Psoas muscle (tissue), 8 donors: ENCODE measurements around the gene TRAPPC4. TPM values are rescaled to one million over a fixed set of nuclear protein-coding genes. Genes with fewer than 3 reads are reported as not detected.
A peak's percentile ranks its signal among the peaks of the same experiment; 100 is the strongest.
"Not testable (repeated sequence)": the region's sequence is repeated elsewhere in the genome, so short reads cannot be mapped to it uniquely, and the experiment has no call there.

Source experiments
- ATAC-seq, 4 donors: fragments of 200-7000 bp; cut with Tn5 transposase; one replicate each; pipeline ENCODE4 v1.9.1; 2020; ENCODE audit warnings: moderate library complexity in 3 of 4, mild to moderate bottlenecking in 2 of 4
- DNase-seq, 2 donors: peaks; one replicate each; pipeline ENCODE4 v3.0.0-alpha.2; 2020
- H3K27ac ChIP-seq: fragments of 200-600 bp; one replicate; pipeline ENCODE4 v1.8.0; 2022
- H3K27me3 ChIP-seq, 3 donors: fragments of 200-600 bp in 1 of 3; one replicate each; pipeline versions ENCODE4 v1.6.1 to v1.8.0; 2013 to 2022; ENCODE audit warnings: low read length in 2 of 3, mild to moderate bottlenecking in 2 of 3, moderate library complexity in 1 of 3; ENCODE audit not compliant: insufficient read depth in 3 of 3
- H3K36me3 ChIP-seq, 2 donors: fragments of 200-600 bp in 1 of 2; one replicate each; pipeline versions ENCODE4 v1.6.1 to v1.8.0; 2013 to 2022; ENCODE audit warnings: low read depth in 1 of 2, mild to moderate bottlenecking in 1 of 2, moderate library complexity in 1 of 2; ENCODE audit not compliant: insufficient read depth in 1 of 2
- H3K4me1 ChIP-seq: fragments of 200-600 bp; one replicate; pipeline ENCODE4 v1.8.0; 2022
- H3K4me3 ChIP-seq: fragments of 200-600 bp; one replicate; pipeline ENCODE4 v1.8.0; 2022; ENCODE audit warnings: mild to moderate bottlenecking
- H3K9me3 ChIP-seq: fragments of 200-600 bp; one replicate; pipeline ENCODE4 v1.8.0; 2022
- WGBS, 3 donors: extraction: QIAGEN DNeasy Blood & Tissue Kit; methylation state at CpG; one replicate each; pipeline versions ENCODE4 v1.1.6 to v1.1.7; 2013; 5-methylcytosine and 5-hydroxymethylcytosine counted together
- intact Hi-C, 2 donors: fragments of 100-400 bp; cut with DNase I; formaldehyde crosslinking; loops; one replicate each; pipeline versions ENCODE4 v1.11.0 to v1.14.2; 2022
- polyA plus RNA-seq, 3 donors: library from polyadenylated mRNA; stranded (reverse); fragments of 200-250 nt; gene quantifications; one replicate each; pipeline ENCODE4 v1.2.3, GENCODE V29; 2013
- total RNA-seq, 4 donors: library from RNA; stranded (reverse); fragmentation: NEBNext Ultra II Directional in 2 of 4; extraction: Animal tissue kit (Norgen Biotek cat#: 25700) in 2 of 4; gene quantifications; one replicate each; pipeline versions ENCODE4 v1.2.1 to v1.2.4, GENCODE V29; 2021 to 2023
- TF ChIP-seq, protein P1 (sequence below): fragments of 200-600 bp; IDR thresholded peaks from one replicate; pipeline ENCODE4 v1.8.0; 2022; ENCODE audit warnings: antibody characterized with exemption
- donor health status: healthy with polysubstance abuse.
- donor health status: DM: no; HTN: no; CAD: no; lungs with moderate emphysema.
- donor health status: Bipolar disorder and iron deficiency.
- donor health status: healthy.
- donor health status: DM: yes; HTN: yes; CAD: no.
- donor health status: DM: no; HTN: no; CAD: no.
- donor health status: DM: no; HTN: no; CAD: no.
- donor health status: DM: yes; HTN: yes; CAD: no.

Gene TRAPPC4
- total and polyA plus RNA-seq, 7 donors = 39.0 to 99.5 (median 54.8) TPM

DNA sequence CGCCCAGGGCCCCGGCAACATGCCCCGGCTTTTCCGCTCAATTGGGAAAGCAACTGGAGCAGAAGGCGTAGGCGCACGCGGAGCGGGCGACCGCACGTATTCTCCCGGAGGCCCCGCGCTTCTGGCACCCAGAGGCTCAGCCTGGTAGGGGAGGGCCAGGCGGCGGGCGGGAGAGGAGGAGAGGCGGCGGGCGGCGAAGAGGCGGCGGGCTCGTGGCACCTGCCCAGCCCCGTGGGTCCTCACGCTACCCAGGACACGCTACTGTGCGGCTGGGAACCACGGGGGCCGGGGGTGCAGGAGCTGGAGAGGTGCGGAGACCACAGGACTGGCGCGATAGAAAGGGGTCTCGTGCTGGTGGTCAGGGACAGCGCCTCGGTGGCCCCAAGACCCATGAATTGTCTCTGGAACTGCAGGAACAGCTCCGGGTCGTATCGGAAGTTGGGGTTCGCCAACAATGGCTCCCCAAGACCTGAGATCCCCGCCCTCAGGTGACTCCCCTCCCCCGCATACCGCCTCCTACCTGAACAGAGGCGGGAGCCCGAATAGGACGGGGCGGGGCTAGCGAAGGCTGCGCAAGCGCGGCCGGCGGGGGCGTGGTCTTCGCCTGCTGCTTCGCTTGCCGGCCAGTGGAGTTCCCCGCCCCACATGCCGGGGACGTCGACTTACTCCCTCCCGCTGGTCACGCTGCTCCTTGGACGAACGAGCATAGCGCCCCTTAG lies 11.9 kb downstream of the TRAPPC4 start, which contains the start of gene SLC37A4:
Gene SLC37A4, minus strand, starts transcription at position 549 of the 719 bp plus-strand sequence.
- DNase-seq (peak; percentile 98 to 99), ATAC-seq (peak; percentile 85 to 92 (median 90))
- WGBS, 3 donors = 0 to 1% (median 0%) methylated on average over 59 to 67 of the region's 67 CpGs
- H3K4me1 ChIP-seq = peaks cover 40% of the 10 kb centered on the region
- peaks cover 0 to 10% of the 10 kb centered on the region in 2 donors for H3K36me3 ChIP-seq
- H3K4me3 ChIP-seq = peak within 1 kb of the TSS; percentile 95
- TF ChIP-seq, protein P1, sequence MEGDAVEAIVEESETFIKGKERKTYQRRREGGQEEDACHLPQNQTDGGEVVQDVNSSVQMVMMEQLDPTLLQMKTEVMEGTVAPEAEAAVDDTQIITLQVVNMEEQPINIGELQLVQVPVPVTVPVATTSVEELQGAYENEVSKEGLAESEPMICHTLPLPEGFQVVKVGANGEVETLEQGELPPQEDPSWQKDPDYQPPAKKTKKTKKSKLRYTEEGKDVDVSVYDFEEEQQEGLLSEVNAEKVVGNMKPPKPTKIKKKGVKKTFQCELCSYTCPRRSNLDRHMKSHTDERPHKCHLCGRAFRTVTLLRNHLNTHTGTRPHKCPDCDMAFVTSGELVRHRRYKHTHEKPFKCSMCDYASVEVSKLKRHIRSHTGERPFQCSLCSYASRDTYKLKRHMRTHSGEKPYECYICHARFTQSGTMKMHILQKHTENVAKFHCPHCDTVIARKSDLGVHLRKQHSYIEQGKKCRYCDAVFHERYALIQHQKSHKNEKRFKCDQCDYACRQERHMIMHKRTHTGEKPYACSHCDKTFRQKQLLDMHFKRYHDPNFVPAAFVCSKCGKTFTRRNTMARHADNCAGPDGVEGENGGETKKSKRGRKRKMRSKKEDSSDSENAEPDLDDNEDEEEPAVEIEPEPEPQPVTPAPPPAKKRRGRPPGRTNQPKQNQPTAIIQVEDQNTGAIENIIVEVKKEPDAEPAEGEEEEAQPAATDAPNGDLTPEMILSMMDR = peak; percentile 86
- intact Hi-C loops = no loop called here
- H3K9me3 ChIP-seq = no peaks in the 10 kb centered on the region
- no peaks in the 10 kb centered on the region for H3K27me3 ChIP-seq
- H3K27ac ChIP-seq = peak within 1 kb of the TSS; percentile 93

DNA sequence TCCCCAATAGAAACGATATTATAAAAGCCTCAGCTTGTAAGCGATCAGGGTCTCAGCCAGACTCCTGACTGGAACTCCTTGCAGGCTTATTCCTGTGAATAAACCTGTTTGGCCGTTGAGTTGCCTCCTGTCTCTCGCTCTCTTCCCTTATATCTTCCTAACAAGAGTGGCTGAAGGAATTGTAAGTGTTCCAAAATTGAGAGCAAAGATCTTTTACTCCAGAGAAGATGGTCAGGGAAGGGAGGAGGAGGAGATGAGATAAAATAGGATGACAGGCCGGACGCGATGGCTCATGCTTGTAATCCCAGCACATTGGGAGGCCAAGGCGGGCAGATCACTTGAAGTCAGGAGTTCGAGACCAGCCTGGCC lies 13.3 kb downstream of the TRAPPC4 start:
- no peak for ATAC-seq
- DNase-seq = no peak
- intact Hi-C loops = no loop called here
- H3K27ac ChIP-seq = no peak overlapping the region
- TF ChIP-seq, protein P1 = no peak
- WGBS, 3 donors = 80 to 88% (median 83%) methylated on average over 8 to 9 of the region's 9 CpGs
- no peaks in the 10 kb centered on the region for H3K27me3 ChIP-seq
- peaks cover 0 to 5% of the 10 kb centered on the region in 2 donors for H3K36me3 ChIP-seq
- H3K4me3 ChIP-seq = no peak overlapping the region
- no peaks in the 10 kb centered on the region for H3K9me3 ChIP-seq
- H3K4me1 ChIP-seq = peaks cover 27% of the 10 kb centered on the region

DNA sequence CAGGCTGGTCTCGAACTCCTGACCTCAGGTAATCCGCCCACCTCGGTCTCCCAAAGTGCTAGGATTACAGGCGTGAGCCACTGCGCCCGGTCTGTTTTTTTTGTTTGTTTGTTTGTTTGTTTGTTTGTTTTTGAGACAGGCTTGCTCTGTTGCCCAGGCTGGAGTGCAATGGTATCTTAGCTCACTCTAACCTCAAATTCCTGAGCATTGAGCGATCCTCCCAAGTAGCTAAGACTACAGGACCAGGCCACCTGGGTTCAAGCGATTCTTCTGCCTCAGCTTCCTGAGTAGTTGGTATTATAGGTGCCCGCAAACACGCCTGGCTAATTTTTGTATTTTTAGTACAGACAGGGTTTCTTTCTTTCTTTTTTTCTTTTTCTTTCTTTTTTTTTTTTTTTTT lies 14.9 kb downstream of the TRAPPC4 start:
- H3K9me3 ChIP-seq, DNase-seq, H3K36me3 ChIP-seq, H3K4me3 ChIP-seq, ATAC-seq, H3K27ac ChIP-seq, H3K27me3 ChIP-seq, intact Hi-C loops: not testable (repeated sequence)
- peaks cover 16% of the 10 kb centered on the region for H3K4me1 ChIP-seq
- 86 to 90% (median 86%) methylated on average over 10 of the region's 10 CpGs for WGBS, 3 donors

DNA sequence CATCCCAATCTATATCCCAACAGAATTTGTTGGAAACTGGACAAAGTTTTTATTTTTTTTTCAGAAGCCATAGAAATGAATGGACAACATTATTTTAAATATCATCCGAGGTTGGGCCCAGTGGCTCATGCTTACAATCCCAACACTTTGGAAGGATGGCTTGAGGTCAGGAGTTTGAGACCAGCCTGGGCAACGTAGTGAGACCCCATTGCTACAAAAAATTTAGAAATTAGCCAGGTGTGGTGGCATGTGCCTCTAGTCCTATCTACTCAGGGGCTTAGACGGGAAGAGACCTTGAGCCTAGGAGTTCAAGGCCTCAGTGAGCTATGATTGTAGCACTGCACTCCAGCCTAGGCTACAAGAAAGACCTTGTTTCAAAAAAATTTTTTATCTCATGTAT lies 16.2 kb downstream of the TRAPPC4 start:
- H3K4me3 ChIP-seq = no peak overlapping the region
- H3K9me3 ChIP-seq = no peaks in the 10 kb centered on the region
- H3K27me3 ChIP-seq = no peaks in the 10 kb centered on the region
- no peak overlapping the region for H3K27ac ChIP-seq
- no peaks in the 10 kb centered on the region for H3K36me3 ChIP-seq
- H3K4me1 ChIP-seq = peaks cover 2% of the 10 kb centered on the region
- TF ChIP-seq, protein P1 = no peak
- DNase-seq (no peak), ATAC-seq (no peak)
- 83 to 91% (median 86%) methylated on average over 3 of the region's 3 CpGs for WGBS, 3 donors
- intact Hi-C loops = no loop called here

DNA sequence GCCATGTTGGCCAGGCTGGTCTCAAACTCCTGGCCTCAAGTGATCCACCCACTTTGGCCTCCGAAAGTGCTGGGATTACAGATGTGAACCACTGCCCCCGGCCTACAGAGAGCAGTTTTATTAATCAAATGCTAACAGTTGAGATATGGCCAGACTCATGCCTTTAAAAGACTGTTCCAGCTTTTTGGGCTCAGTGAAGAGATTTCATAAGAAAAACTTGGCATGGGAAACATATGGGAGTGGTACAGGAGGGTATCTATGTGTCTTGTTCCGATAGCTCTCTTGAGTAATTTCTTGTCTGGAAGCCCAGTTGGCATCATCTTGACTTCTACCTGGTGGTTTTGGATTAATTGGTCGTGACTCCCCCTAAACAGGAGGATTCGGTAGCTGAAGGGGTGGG lies 20.3 kb downstream of the TRAPPC4 start:
- TF ChIP-seq, protein P1 = no peak
- H3K4me3 ChIP-seq = no peak overlapping the region
- ATAC-seq = no peak
- no peaks in the 10 kb centered on the region for H3K4me1 ChIP-seq
- intact Hi-C loops = no loop called here
- WGBS, 3 donors = 82 to 88% (median 88%) methylated on average over 5 of the region's 5 CpGs
- no peak overlapping the region for H3K27ac ChIP-seq
- H3K36me3 ChIP-seq = no peaks in the 10 kb centered on the region
- no peaks in the 10 kb centered on the region for H3K9me3 ChIP-seq
- no peaks in the 10 kb centered on the region for H3K27me3 ChIP-seq
- DNase-seq = no peak

DNA sequence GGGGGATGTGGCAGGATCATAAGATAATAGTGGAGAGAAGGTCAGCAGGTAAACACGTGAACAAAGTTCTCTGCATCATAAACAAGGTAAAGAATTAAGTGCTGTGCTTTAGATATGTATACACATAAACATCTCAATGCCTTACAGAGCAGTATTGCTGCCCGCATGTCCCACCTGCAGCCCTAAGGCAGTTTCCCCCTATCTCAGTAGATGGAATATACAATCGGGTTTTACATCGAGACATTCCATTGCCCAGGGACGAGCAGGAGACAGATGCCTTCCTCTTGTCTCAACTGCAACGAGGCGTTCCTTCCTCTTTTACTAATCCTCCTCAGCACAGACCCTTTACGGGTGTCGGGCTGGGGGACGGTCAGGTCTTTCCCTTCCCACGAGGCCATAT lies 20.9 kb downstream of the TRAPPC4 start:
- H3K27ac ChIP-seq, H3K4me1 ChIP-seq, ATAC-seq, H3K27me3 ChIP-seq, H3K4me3 ChIP-seq, DNase-seq, H3K9me3 ChIP-seq, intact Hi-C loops, H3K36me3 ChIP-seq: not testable (repeated sequence)
- WGBS, 3 donors = 45 to 47% (median 46%) methylated on average over 6 to 11 of the region's 11 CpGs
